HCT116 (cell line): ENCODE measurements around the gene MARCHF2. TPM values are rescaled to one million over a fixed set of nuclear protein-coding genes. Genes with fewer than 3 reads are reported as not detected.

Source experiments
- ATAC-seq: fragments of 200-7000 bp; cut with Tn5 transposase; 2 replicates; pipeline ENCODE4 v1.9.1; 2020; ENCODE audit warnings: mild to moderate bottlenecking, moderate library complexity
- BruUV-seq: library from RNA; stranded (reverse); fragments of 400-500 nt; replicated peaks from 2 replicates; lab custom pipeline; 2021; lab: Mats Ljungman, UMichigan
- CTCF ChIA-PET: fragments of 300-600 bp; sonication (Branson Sonifier 250); formaldehyde crosslinking; loops from one replicate; lab custom pipeline; 2021; ENCODE audit warnings: antibody characterized with exemption; lab: Charles Lee
- POLR2A ChIA-PET: fragments of 300-600, 350-600 bp; sonication (Branson Sonifier 250); formaldehyde crosslinking; loops from one replicate; lab custom pipeline; 2021; ENCODE audit warnings: antibody characterized with exemption; lab: Charles Lee
- RAD21 ChIA-PET, 2 experiments: fragments of 300-600 bp; sonication (Branson Sonifier 250); formaldehyde crosslinking; loops; one replicate each; lab custom pipeline; 2023; ENCODE audit warnings: low total read pairs in 2 of 2; ENCODE audit not compliant: uncharacterized antibody in 2 of 2, unreplicated experiment in 2 of 2, low non-redundant PET in 1 of 2; lab: Charles Lee
- DNase-seq: peaks from one replicate; pipeline ENCODE4 v3.0.0-alpha.2; 2010; ENCODE audit warnings: low read depth, low spot score
- H2AFZ ChIP-seq: fragments of 200-600 bp; shearing (Covaris generic), sonication (generic); 2 replicates; pipeline ENCODE4 v1.6.1; 2017; ENCODE audit warnings: low read depth, mixed run types, mixed read lengths, antibody characterized with exemption, low read length; ENCODE audit not compliant: poor library complexity, severe bottlenecking
- H3K27ac ChIP-seq: 2 replicates; pipeline ENCODE4 v1.5.1; 2012; ENCODE audit warnings: low read depth, low read length
- H3K27me3 ChIP-seq: fragments of 200-600 bp; sonication (generic); 2 replicates; pipeline ENCODE4 v1.6.1; 2016; ENCODE audit warnings: mixed run types, low read length, mixed read lengths; ENCODE audit not compliant: insufficient read depth
- H3K36me3 ChIP-seq, 2 experiments: fragments of 200-500 bp in 1 of 2; fragments of 200-600 bp in 1 of 2; sonication (Bioruptor generic) in 1 of 2; sonication (generic) in 1 of 2; 2 replicates each; pipeline versions ENCODE4 v1.5.1 to v1.6.1; 2014 to 2016; ENCODE audit warnings: low read length in 2 of 2, inconsistent platforms in 1 of 2, mixed read lengths in 1 of 2, mixed run types in 1 of 2; ENCODE audit not compliant: insufficient read depth in 2 of 2, control insufficient read depth in 1 of 2
- H3K4me1 ChIP-seq, 2 experiments: fragments of 200-600 bp in 1 of 2; sonication (generic) in 1 of 2; 2 replicates each; pipeline versions ENCODE4 v1.5.1 to v1.6.1; 2012 to 2017; ENCODE audit warnings: low read length in 2 of 2, inconsistent platforms in 1 of 2, mild to moderate bottlenecking in 1 of 2, mixed read lengths in 1 of 2, mixed run types in 1 of 2, moderate library complexity in 1 of 2; ENCODE audit not compliant: insufficient read depth in 2 of 2, control insufficient read depth in 1 of 2
- H3K4me2 ChIP-seq: fragments of 200-600 bp; sonication (generic); 2 replicates; pipeline ENCODE4 v1.6.1; 2017; ENCODE audit warnings: mixed run types, low read length, mixed read lengths
- H3K4me3 ChIP-seq, 2 experiments: fragments of 200-600 bp in 1 of 2; sonication (generic) in 1 of 2; replicated peaks in 1 of 2; 2 replicates each; pipeline ENCODE4 v1.5.1; 2011 to 2016; ENCODE audit warnings: low read length in 2 of 2, control low read depth in 1 of 2, low read depth in 1 of 2, mild to moderate bottlenecking in 1 of 2, mixed read lengths in 1 of 2, mixed run types in 1 of 2
- H3K79me2 ChIP-seq: fragments of 200-600 bp; sonication (generic); 2 replicates; pipeline ENCODE4 v1.6.1; 2017; ENCODE audit warnings: mild to moderate bottlenecking, mixed run types, low read length, moderate library complexity, mixed read lengths; ENCODE audit not compliant: insufficient read depth
- H3K9ac ChIP-seq: fragments of 200-600 bp; sonication (generic); 2 replicates; pipeline ENCODE4 v1.6.1; 2016; ENCODE audit warnings: low read length, mixed read lengths
- H3K9me2 ChIP-seq: fragments of 200-600 bp; sonication (generic), shearing (Covaris generic); 2 replicates; pipeline ENCODE4 v1.6.1; 2017; ENCODE audit warnings: mixed run types, mild to moderate bottlenecking, moderate library complexity; ENCODE audit not compliant: insufficient read depth
- H3K9me3 ChIP-seq, 2 experiments: fragments of 200-500 bp in 1 of 2; fragments of 200-600 bp in 1 of 2; sonication (Bioruptor generic) in 1 of 2; sonication (generic) in 1 of 2; 2 replicates each; pipeline ENCODE4 v1.6.1; 2014 to 2017; ENCODE audit warnings: low read length in 2 of 2, mixed read lengths in 2 of 2, inconsistent platforms in 1 of 2, low read depth in 1 of 2, mild to moderate bottlenecking in 1 of 2, mixed run types in 1 of 2, moderate library complexity in 1 of 2; ENCODE audit not compliant: control insufficient read depth in 1 of 2, insufficient read depth in 1 of 2
- H4K20me1 ChIP-seq: fragments of 200-600 bp; sonication (generic), shearing (Covaris generic); 2 replicates; pipeline ENCODE4 v1.6.1; 2017; ENCODE audit warnings: mixed run types, mild to moderate bottlenecking, moderate library complexity; ENCODE audit not compliant: insufficient read depth
- EZH2phosphoT487 ChIP-seq: fragments of 200-600 bp; IDR thresholded peaks from 2 replicates; pipeline ENCODE4 v1.6.1; 2018; ENCODE audit warnings: antibody characterized with exemption, borderline replicate concordance
- POLR2AphosphoS5 ChIP-seq: IDR thresholded peaks from 2 replicates; pipeline ENCODE4 v1.6.1; 2011; ENCODE audit warnings: mild to moderate bottlenecking, low read depth, low read length, moderate library complexity
- YY1 ChIP-seq: IDR thresholded peaks from 2 replicates; pipeline ENCODE4 v1.6.1; 2011; ENCODE audit warnings: low read length, low read depth, moderate library complexity, mild to moderate bottlenecking; ENCODE audit not compliant: insufficient replicate concordance; ENCODE audit errors: extremely low read depth
- intact Hi-C: fragments of 100-400 bp; cut with micrococcal nuclease; formaldehyde crosslinking; loops from 2 replicates; pipeline ENCODE4 v1.10.0; 2022
- total RNA-seq: library from RNA; stranded (reverse); gene quantifications from one replicate; pipeline ENCODE4 v1.2.1, GENCODE V29; 2021; ENCODE audit not compliant: unreplicated experiment
- TF ChIP-seq, protein P1 (sequence below): IDR thresholded peaks from 2 replicates; pipeline ENCODE4 v1.6.1; 2011; ENCODE audit warnings: mild to moderate bottlenecking, low read length, moderate library complexity; ENCODE audit not compliant: insufficient replicate concordance; ENCODE audit errors: extremely low read depth

Gene MARCHF2
- total RNA-seq, 1 experiment from 2014 or later = 22.5 TPM

DNA sequence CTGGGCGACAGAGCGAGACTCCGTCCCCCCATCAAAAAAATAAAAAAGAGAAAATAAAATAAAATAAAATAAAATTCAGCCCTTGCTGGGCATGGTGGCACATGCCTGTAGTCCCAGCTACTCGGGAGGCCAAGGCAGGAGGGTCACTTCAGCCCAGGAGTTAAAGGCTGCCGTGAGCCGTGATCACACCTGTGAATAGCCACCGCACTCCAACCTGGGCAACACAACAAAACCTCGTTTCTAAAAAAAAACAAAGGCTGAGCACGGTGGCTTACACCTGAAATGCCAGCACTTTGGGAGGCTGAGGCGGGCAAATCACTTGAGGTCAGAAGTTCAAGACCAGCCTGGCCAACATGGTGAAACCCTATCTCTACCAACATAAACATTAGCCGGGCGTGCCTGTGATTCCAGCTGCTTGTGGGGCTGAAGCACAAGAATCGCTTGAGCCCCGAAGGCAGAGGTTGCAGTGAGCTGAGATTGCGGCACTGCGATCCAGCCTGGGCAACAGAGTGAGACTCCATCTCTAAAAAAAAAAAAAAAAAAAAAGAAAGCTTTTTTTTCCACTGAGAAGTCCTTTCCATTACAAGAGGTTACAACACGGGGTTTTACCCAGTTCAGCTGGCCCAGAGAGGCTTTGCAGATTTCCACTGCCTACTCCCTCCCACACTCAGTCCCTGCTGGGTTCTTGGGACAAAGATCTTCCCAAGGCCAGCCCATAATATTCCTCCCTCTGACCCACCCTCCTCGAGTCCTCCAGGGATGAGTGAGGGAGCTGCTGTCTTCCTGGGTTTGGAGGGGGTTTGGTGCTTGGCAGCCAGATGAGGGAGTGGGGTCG lies 42.7 kb upstream of the MARCHF2 start:
- TF ChIP-seq, protein P1, sequence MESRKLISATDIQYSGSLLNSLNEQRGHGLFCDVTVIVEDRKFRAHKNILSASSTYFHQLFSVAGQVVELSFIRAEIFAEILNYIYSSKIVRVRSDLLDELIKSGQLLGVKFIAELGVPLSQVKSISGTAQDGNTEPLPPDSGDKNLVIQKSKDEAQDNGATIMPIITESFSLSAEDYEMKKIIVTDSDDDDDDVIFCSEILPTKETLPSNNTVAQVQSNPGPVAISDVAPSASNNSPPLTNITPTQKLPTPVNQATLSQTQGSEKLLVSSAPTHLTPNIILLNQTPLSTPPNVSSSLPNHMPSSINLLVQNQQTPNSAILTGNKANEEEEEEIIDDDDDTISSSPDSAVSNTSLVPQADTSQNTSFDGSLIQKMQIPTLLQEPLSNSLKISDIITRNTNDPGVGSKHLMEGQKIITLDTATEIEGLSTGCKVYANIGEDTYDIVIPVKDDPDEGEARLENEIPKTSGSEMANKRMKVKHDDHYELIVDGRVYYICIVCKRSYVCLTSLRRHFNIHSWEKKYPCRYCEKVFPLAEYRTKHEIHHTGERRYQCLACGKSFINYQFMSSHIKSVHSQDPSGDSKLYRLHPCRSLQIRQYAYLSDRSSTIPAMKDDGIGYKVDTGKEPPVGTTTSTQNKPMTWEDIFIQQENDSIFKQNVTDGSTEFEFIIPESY = no peak
- no peak for TF ChIP-seq EZH2phosphoT487
- TF ChIP-seq YY1 = no peak
- TF ChIP-seq POLR2AphosphoS5 = 0 out of 2 replicates have a peak, but pooled peaks have one; percentile 50
- no TSS peak for BruUV-seq
- H3K9me2 ChIP-seq = no peaks in the 10 kb centered on the region
- no peaks in the 10 kb centered on the region for H3K79me2 ChIP-seq
- CTCF ChIA-PET = interaction anchor here (1.2 kb wide), 1 partner anchor 209 kb away, joined by 4 read pairs; no protein-coding TSS in a partner anchor
- no peak overlapping the region for H3K4me2 ChIP-seq
- intact Hi-C loops = no loop called here
- ATAC-seq (no peak), DNase-seq (no peak)
- H3K4me3 ChIP-seq = no peak overlapping the region
- no peaks in the 10 kb centered on the region for H4K20me1 ChIP-seq
- H3K36me3 ChIP-seq = no peaks in the 10 kb centered on the region; a peak in 2 of 4 replicates
- H2AFZ ChIP-seq = no peak overlapping the region
- POLR2A ChIA-PET = no interaction called here
- H3K9me3 ChIP-seq = no peaks in the 10 kb centered on the region
- H3K27ac ChIP-seq = no peak overlapping the region
- RAD21 ChIA-PET = no interaction called here
- H3K4me1 ChIP-seq = peaks cover 20 to 28% of the 10 kb centered on the region in 2 experiments
- no peak overlapping the region for H3K9ac ChIP-seq
- no peaks in the 10 kb centered on the region for H3K27me3 ChIP-seq
